ENCODE results near the gene MARK3. TPM values are rescaled to one million over a fixed set of nuclear protein-coding genes. Genes with fewer than 3 reads are reported as not detected.
"Not testable (repeated sequence)": the region's sequence is repeated elsewhere in the genome, so short reads cannot be mapped to it uniquely, and the experiment has no call there.

The MARK3 gene
- total RNA-seq, 2 experiments from 2014 or later, result 78.6 to 81.4 TPM

DNA sequence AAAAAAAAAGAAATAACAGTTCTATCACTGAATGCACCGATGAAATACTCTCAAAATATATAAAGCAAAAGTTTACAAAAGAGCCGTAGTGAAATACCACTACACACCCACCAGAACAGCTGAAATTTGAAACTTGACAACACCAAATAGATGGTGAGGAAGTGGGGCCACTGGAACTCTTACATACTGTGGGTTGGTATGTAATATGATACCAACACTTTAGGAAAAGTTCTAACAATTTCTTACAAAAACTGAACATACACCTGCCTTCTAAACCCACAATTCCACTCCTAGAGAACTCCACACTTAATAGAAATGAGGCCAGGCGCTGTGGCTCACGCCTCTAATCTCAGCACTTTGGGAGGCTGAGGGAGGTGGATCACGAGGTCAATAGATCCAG is 37.1 kb upstream of the MARK3 start:
- no peak overlapping the region for H3K4me3 Mint-ChIP-seq
- H3K36me3 Mint-ChIP-seq (ENCODE audit: low read depth), result peaks cover 17% of the 10 kb centered on the region
- no peaks in the 10 kb centered on the region for H3K4me1 Mint-ChIP-seq
- CTCF ChIA-PET, result interaction anchor here (1.4 kb wide), 1 partner anchor 11 kb away, joined by 3 read pairs; no protein-coding TSS in a partner anchor
- POLR2A ChIA-PET, result no interaction called here
- H3K27me3 Mint-ChIP-seq, result no peaks in the 10 kb centered on the region
- H3K27ac Mint-ChIP-seq, result no peak overlapping the region
- H3K9me3 Mint-ChIP-seq, result no peaks in the 10 kb centered on the region
- no peak for DNase-seq

DNA sequence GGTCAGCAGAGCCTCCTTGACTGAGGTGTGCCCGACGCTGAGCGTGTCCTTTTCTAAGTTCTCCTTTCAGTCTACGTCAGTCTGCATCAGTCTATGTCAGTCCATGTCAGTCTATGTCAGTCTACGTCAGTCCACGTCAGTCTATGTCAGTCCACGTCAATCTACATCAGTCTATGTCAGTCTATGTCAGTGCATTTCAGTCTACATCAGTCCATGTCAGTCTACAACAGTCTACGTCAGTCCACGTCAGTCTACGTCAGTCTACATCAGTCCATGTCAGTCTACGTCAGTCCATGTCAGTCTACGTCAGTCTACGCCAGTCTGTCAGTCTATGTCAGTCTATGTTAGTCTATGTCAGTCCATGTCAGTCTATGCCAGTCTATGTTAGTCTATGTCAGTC is 35.2 kb upstream of the MARK3 start:
- no peak overlapping the region for H3K27ac Mint-ChIP-seq
- DNase-seq, result no peak
- no peaks in the 10 kb centered on the region for H3K9me3 Mint-ChIP-seq
- ChIA-PET CTCF (interaction anchor here (1.1 kb wide), 1 partner anchor 10 kb away, joined by 3 read pairs; no protein-coding TSS in a partner anchor), POLR2A (no interaction called here)
- no peaks in the 10 kb centered on the region for H3K4me1 Mint-ChIP-seq
- no peaks in the 10 kb centered on the region for H3K27me3 Mint-ChIP-seq
- H3K36me3 Mint-ChIP-seq (ENCODE audit: low read depth), result no peaks in the 10 kb centered on the region
- no peak overlapping the region for H3K4me3 Mint-ChIP-seq

DNA sequence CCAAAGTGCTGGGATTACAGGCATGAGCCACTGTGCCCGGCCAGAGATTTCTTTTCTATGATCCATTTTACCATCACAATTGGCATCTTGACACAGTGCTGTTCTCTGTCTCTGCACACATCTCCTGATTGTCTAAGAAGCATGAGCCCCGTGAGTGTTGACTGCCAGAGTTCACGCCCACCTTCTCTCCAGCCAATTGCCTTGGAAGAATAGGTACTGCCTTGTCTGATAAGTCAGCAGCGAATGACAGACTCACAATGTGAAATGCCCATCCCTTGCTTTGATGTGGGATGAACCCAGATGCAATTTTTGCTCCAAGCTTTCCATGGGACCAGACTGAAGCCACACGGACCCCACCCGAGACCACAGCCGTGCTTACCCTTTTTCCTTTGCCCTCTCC is 31.9 kb upstream of the MARK3 start:
- DNase-seq, result no peak
- Mint-ChIP-seq H3K4me3 (no peak overlapping the region), H3K36me3 (ENCODE audit: low read depth) (no peaks in the 10 kb centered on the region), H3K27me3 (no peaks in the 10 kb centered on the region), H3K27ac (no peak overlapping the region), H3K4me1 (peaks cover 7% of the 10 kb centered on the region), H3K9me3 (no peaks in the 10 kb centered on the region)
- ChIA-PET POLR2A (no interaction called here), CTCF (interaction anchor here (0.6 kb wide), 1 partner anchor 1192 kb away, joined by 3 read pairs; no protein-coding TSS in a partner anchor)

DNA sequence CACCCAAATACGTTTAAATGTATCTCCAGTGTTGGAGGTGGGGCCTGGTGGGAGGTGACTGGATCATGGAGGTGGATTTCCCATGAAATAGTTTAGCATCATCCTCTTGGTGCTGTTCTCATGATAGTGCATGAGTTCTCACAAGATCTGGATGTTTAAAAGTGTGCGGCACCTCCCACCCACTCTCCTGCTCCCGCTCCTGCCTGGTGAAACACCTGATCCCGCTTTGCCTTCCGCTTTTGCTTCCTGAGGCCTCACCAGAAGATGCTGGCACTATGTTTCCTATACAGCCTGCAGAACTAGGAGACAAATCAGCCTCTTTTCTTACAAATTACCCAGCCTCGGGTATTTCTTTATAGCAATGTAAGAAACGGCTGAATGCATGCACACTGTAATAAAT is 31.1 kb upstream of the MARK3 start:
- Mint-ChIP-seq H3K9me3 (no peaks in the 10 kb centered on the region), H3K27ac (no peak overlapping the region), H3K27me3 (no peaks in the 10 kb centered on the region), H3K36me3 (ENCODE audit: low read depth) (no peaks in the 10 kb centered on the region), H3K4me3 (no peak overlapping the region), H3K4me1 (peaks cover 7% of the 10 kb centered on the region)
- no peak for DNase-seq
- ChIA-PET CTCF (interaction anchor here (0.6 to 1.4 kb wide), 3 partner anchors 17 to 1192 kb away, joined by 3 to 5 read pairs (median 3); no protein-coding TSS in a partner anchor), POLR2A (interaction anchor here (0.6 kb wide), 1 partner anchor 507 kb away, joined by 3 read pairs; no protein-coding TSS in a partner anchor)

DNA sequence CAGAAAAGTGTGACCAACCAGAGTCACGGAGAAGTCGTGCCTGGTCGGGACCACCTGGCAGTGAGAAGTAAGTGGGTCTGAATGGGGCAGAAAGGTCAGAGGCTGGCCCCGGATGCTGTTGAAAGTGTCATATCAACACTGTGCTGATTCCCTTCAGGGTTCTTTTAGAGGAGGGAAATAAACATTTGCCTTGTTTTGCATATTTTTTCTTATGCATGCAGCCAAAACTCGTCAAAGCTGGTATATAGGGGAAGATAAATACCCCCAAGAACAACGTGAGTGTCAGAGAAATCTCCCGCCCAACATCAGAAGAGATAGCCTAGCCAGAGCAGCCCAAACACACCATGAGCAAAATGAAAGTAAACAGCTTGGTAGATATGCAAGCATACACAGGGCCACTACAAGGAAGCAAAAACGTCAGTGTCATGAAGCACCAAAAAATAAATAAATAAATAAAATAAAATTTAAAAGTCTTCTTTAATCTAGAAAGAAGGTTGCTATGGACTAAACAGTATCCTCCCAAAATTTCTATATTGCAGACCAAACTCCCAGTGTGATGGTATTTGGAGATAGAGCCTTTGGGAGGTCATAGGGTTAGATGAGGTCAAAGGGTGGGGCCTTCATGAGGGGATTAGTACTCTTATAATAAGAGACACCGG is 29.1 kb upstream of the MARK3 start:
- ChIA-PET POLR2A (no interaction called here), CTCF (interaction anchor here (0.5 kb wide), 1 partner anchor 8 kb away, joined by 3 read pairs; no protein-coding TSS in a partner anchor)
- DNase-seq, result no peak
- Mint-ChIP-seq H3K27me3 (no peaks in the 10 kb centered on the region), H3K9me3 (peaks cover 4% of the 10 kb centered on the region), H3K4me1 (peaks cover 7% of the 10 kb centered on the region), H3K36me3 (ENCODE audit: low read depth) (no peaks in the 10 kb centered on the region), H3K4me3 (no peak overlapping the region), H3K27ac (no peak overlapping the region)

DNA sequence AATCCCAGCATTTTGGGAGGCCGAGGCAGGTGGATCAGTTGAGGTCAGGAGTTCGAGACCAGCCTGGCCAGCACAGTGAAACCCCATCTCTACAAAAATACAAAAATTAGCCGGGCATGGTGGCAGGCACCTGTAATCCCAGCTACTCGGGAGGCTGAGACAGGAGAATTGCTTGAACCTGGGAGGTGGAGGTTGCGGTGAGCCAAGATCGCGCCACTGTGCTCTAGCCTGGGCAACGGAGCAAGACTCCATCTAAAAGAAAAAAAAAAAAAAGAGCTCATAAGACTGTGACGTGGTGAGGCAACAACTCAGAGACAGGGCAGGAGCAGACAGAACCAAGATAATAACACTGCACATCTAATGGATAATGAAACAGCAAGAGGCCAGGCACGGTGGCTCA is 27.7 kb upstream of the MARK3 start:
- H3K4me3 Mint-ChIP-seq; DNase-seq; H3K27me3 Mint-ChIP-seq; H3K4me1 Mint-ChIP-seq; H3K27ac Mint-ChIP-seq; POLR2A ChIA-PET; H3K36me3 Mint-ChIP-seq (ENCODE audit: low read depth): not testable (repeated sequence)
- H3K9me3 Mint-ChIP-seq, result peaks cover 10% of the 10 kb centered on the region
- CTCF ChIA-PET, result interaction anchor here (1.0 to 1.3 kb wide), 2 partner anchors 37 to 58 kb away, joined by 3 read pairs; no protein-coding TSS in a partner anchor

DNA sequence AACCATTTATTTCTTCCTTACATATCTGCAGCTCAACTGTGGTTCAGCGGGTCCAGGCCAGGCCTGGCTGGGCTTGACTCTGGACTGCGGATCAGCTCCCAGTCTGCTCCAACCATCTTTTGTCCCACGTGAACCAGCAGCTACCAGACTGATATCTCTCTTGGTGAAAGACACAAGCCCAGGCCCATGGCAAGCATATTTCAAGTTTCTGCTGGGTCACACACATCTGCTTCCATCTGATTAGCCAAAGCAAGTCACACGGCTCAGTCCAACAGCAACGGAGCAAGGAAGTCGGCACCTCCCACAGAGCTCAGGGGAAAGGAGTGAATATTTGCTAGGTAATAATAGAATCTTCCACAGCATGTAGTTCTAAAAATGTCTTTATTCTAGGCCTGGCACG is 24.7 kb upstream of the MARK3 start:
- DNase-seq, result no peak
- H3K4me1 Mint-ChIP-seq, result peaks cover 7% of the 10 kb centered on the region
- H3K27me3 Mint-ChIP-seq, result peaks cover 13% of the 10 kb centered on the region
- no peak overlapping the region for H3K27ac Mint-ChIP-seq
- ChIA-PET POLR2A (no interaction called here), CTCF (no interaction called here)
- no peak overlapping the region for H3K4me3 Mint-ChIP-seq
- H3K9me3 Mint-ChIP-seq, result peaks cover 28% of the 10 kb centered on the region
- peaks cover 10% of the 10 kb centered on the region for H3K36me3 Mint-ChIP-seq (ENCODE audit: low read depth)

DNA sequence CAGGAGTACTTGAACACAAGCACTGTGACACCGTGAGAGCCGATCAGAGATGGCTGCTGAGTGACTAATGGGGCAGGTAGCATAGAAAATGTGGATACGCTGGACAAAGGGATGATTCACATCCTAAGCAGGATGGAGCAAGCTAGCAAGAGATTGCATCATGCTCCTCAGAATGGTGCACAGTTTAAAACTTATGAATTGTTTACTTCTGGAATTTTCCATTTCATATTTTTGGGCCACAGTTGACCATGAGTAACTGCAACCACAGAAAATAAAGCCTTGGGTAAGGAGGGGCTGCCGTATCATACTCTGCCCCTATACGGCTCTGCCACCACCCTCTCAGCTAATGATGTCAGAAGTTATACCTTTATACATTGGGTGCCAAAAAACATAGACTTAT is 23.3 kb upstream of the MARK3 start:
- Mint-ChIP-seq H3K4me1 (peaks cover 4% of the 10 kb centered on the region), H3K4me3 (no peak overlapping the region), H3K27ac (no peak overlapping the region), H3K9me3 (peaks cover 28% of the 10 kb centered on the region), H3K36me3 (ENCODE audit: low read depth) (peaks cover 10% of the 10 kb centered on the region), H3K27me3 (peaks cover 13% of the 10 kb centered on the region)
- POLR2A ChIA-PET, result no interaction called here
- CTCF ChIA-PET, result no interaction called here
- DNase-seq, result no peak

DNA sequence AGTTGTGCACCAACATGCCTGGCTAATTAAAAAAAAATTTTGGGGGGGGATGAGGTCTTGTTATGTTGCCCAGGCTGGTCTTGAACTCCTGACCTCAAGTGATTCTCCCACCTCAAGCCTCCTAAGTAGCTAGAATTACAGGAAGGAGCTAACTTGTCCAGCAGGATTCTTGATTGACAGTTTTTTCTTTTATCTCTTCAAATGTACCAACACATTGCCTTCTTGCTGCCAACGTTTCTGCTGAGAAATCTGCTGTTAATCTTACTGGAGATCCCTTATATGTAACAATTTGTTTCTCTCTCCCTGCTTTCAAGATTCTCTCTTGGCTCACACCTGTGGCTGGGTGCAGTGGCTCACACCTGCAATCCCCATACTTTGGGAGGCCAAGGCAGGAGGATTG is 22.4 kb upstream of the MARK3 start:
- Mint-ChIP-seq H3K9me3 (peaks cover 28% of the 10 kb centered on the region), H3K27ac (no peak overlapping the region), H3K4me1 (no peaks in the 10 kb centered on the region), H3K4me3 (no peak overlapping the region), H3K36me3 (ENCODE audit: low read depth) (peaks cover 10% of the 10 kb centered on the region), H3K27me3 (peaks cover 13% of the 10 kb centered on the region)
- POLR2A ChIA-PET, result no interaction called here
- CTCF ChIA-PET, result interaction anchor here (1.0 kb wide), 1 partner anchor 61 kb away, joined by 3 read pairs; no protein-coding TSS in a partner anchor
- no peak for DNase-seq

DNA sequence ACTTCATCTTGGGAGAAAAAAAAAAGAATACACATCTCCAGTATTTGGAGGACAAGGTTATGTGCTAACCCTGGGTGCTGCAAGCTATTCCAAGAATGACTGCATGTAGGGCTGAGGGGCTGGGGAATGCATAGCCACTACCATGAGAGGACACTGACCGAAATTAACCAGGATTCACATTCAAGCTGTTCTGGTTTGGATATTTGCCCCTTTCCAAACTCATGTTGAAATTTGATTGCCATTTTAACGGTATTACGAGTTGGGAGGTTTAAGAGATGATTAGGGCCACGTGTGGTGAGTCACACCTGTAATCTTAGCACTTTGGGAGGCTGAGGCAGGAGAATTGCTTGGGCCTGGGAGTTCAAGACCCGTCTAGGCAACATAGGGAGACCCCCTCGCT is 18.5 kb upstream of the MARK3 start:
- Mint-ChIP-seq H3K4me3 (no peak overlapping the region), H3K4me1 (no peaks in the 10 kb centered on the region), H3K9me3 (peaks cover 22% of the 10 kb centered on the region), H3K27me3 (peaks cover 13% of the 10 kb centered on the region), H3K27ac (no peak overlapping the region), H3K36me3 (ENCODE audit: low read depth) (peaks cover 10% of the 10 kb centered on the region)
- DNase-seq, result no peak
- CTCF ChIA-PET, result interaction anchor here (0.6 to 2.1 kb wide), 3 partner anchors 10 to 611 kb away, joined by 3 to 6 read pairs (median 4); no protein-coding TSS in a partner anchor
- POLR2A ChIA-PET, result no interaction called here

DNA sequence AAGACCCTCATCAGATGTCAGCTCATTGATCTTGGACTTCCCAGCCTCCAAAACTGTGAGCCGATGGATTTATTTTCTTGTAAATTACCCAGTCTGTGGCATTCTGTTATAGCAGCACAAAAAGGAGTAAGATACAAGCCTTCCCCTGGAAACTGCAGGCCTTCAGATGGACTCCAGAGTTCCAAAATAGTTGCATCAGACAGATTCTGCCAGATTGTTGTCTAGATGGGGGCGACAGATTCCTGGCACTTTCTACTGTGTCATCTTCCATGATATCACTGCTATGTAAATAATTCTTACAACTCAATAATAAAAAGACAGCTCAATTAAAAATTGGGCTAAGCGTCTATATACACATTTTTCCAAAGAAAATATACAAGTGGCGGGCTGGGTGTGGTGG is 17.2 kb upstream of the MARK3 start:
- ChIA-PET POLR2A (no interaction called here), CTCF (interaction anchor here (0.6 to 2.1 kb wide), 5 partner anchors 9 to 895 kb away, joined by 3 to 6 read pairs (median 3); partner anchors contain the start of gene EIF5)
- Mint-ChIP-seq H3K4me3 (no peak overlapping the region), H3K4me1 (peaks cover 3% of the 10 kb centered on the region), H3K27ac (no peak overlapping the region), H3K36me3 (ENCODE audit: low read depth) (peaks cover 5% of the 10 kb centered on the region), H3K9me3 (peaks cover 13% of the 10 kb centered on the region), H3K27me3 (peaks cover 11% of the 10 kb centered on the region)
- DNase-seq, result no peak

DNA sequence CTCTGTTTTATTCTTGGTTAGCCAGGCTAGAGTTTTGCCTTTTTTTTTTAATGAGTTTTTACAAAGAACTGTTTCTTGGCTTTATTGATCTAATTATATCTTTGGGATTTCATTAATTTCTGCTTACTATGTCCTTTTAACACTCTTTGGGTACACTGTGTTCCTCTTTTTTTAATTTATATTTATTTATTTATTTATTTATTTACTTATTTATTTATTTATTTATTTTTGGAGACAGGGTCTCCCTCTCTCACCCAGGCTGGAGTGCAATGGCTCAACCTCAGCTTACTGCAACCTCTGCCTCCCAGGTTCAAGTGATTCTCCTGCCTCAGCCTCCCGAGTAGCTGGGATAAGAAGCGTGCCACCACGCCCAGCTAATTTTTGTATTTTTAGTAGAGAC is 15.1 kb upstream of the MARK3 start:
- Mint-ChIP-seq H3K27ac (no peak overlapping the region), H3K4me3 (no peak overlapping the region), H3K4me1 (peaks cover 4% of the 10 kb centered on the region), H3K9me3 (no peaks in the 10 kb centered on the region), H3K27me3 (peaks cover 7% of the 10 kb centered on the region), H3K36me3 (ENCODE audit: low read depth) (no peaks in the 10 kb centered on the region)
- no peak for DNase-seq
- POLR2A ChIA-PET, result no interaction called here
- CTCF ChIA-PET, result no interaction called here

DNA sequence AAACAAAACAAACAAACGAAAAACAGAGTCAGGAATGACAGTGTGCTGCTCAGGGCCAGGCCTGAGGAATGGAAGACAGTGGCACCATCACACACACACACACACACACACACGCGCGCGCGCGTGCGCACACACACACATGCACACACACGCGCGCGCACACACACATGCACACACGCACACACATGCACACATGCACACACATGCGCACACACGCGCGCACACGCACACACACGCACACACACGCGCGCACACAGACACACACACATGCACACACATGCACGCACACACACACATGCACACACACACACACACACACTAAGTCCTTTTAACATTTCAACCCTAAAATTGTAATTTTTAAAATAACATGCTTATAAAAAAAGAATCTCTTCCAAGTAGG is 13.2 kb upstream of the MARK3 start:
- Mint-ChIP-seq H3K4me1 (peaks cover 4% of the 10 kb centered on the region), H3K27ac (no peak overlapping the region), H3K9me3 (no peaks in the 10 kb centered on the region), H3K27me3 (peaks cover 7% of the 10 kb centered on the region), H3K36me3 (ENCODE audit: low read depth) (no peaks in the 10 kb centered on the region), H3K4me3 (no peak overlapping the region)
- ChIA-PET CTCF (interaction anchor here (1.5 kb wide), 1 partner anchor 13 kb away, joined by 4 read pairs; the partner anchor contains the start of gene MARK3), POLR2A (no interaction called here)
- DNase-seq, result no peak
